PC-9 (cell line): Measurements from ENCODE around the gene SEMA5A. TPM values are rescaled to one million over a fixed set of nuclear protein-coding genes. Genes with fewer than 3 reads are reported as not detected.

Experiments
- BruUV-seq: library from RNA; stranded (reverse); fragments of 400-500 nt; replicated peaks from 2 replicates; lab custom pipeline; 2021; lab: Mats Ljungman, UMichigan
- CTCF ChIA-PET: fragments of 300-600 bp; sonication (Branson Sonifier 250); formaldehyde crosslinking; loops from one replicate; lab custom pipeline; 2022; ENCODE audit warnings: antibody characterized with exemption; lab: Charles Lee
- POLR2A ChIA-PET: fragments of 300-600 bp; sonication (Branson Sonifier 250); formaldehyde crosslinking; loops from one replicate; lab custom pipeline; 2022; ENCODE audit warnings: antibody characterized with exemption; ENCODE audit not compliant: unreplicated experiment; lab: Charles Lee
- DNase-seq, 2 experiments: peaks; one replicate each; pipeline versions ENCODE4 v3.0.0 to v3.0.0-alpha.2; 2015 to 2022; ENCODE audit warnings: mixed read lengths in 1 of 2
- H2AFZ ChIP-seq: fragments of 200-600 bp; sonication (generic); 2 replicates; pipeline ENCODE4 v1.8.1; 2017; ENCODE audit warnings: antibody characterized with exemption
- H3F3A ChIP-seq: fragments of 200-600 bp; sonication (generic); 2 replicates; pipeline ENCODE4 v1.8.1; 2017; ENCODE audit warnings: antibody characterized with exemption, mild to moderate bottlenecking, low read depth; ENCODE audit not compliant: insufficient read depth
- H3K27ac ChIP-seq: fragments of 200-600 bp; sonication (generic); 2 replicates; pipeline ENCODE4 v1.6.1; 2016; ENCODE audit warnings: mixed run types
- H3K27me3 ChIP-seq: fragments of 200-600 bp; sonication (generic); 2 replicates; pipeline ENCODE4 v1.6.1; 2016; ENCODE audit warnings: low read depth, mixed run types; ENCODE audit not compliant: insufficient read depth
- H3K36me3 ChIP-seq: fragments of 200-600 bp; sonication (generic); 2 replicates; pipeline ENCODE4 v1.6.1; 2016; ENCODE audit warnings: low read depth, mixed run types
- H3K4me1 ChIP-seq: fragments of 200-600 bp; sonication (generic); replicated peaks from 2 replicates; pipeline ENCODE4 v1.6.1; 2016; ENCODE audit warnings: mixed run types; ENCODE audit not compliant: insufficient read depth
- H3K4me2 ChIP-seq: fragments of 200-600 bp; sonication (generic); 2 replicates; pipeline ENCODE4 v1.6.1; 2017; ENCODE audit warnings: mixed run types
- H3K4me3 ChIP-seq: fragments of 200-600 bp; sonication (generic); 2 replicates; pipeline ENCODE4 v1.6.1; 2016; ENCODE audit warnings: mixed run types
- H3K79me2 ChIP-seq: fragments of 200-600 bp; sonication (generic); 2 replicates; pipeline ENCODE4 v1.6.1; 2017; ENCODE audit warnings: low read depth, mixed run types
- H3K9me2 ChIP-seq: fragments of 200-600 bp; sonication (generic); 2 replicates; pipeline ENCODE4 v1.8.1; 2017; ENCODE audit warnings: mild to moderate bottlenecking; ENCODE audit not compliant: insufficient read depth
- H3K9me3 ChIP-seq: fragments of 200-600 bp; sonication (generic); 2 replicates; pipeline ENCODE4 v1.8.1; 2016; ENCODE audit warnings: low read depth; ENCODE audit not compliant: insufficient read depth
- H4K20me1 ChIP-seq: fragments of 200-600 bp; sonication (generic); 2 replicates; pipeline ENCODE4 v1.8.1; 2017; ENCODE audit not compliant: insufficient read depth
- CTCF ChIP-seq: fragments of 200-600 bp; sonication (generic); conservative IDR thresholded peaks from 2 replicates; pipeline ENCODE4 v1.6.1; 2017; ENCODE audit warnings: mixed run types, antibody characterized with exemption, mild to moderate bottlenecking, moderate library complexity
- EZH2 ChIP-seq: fragments of 200-600 bp; sonication (generic); IDR thresholded peaks from 2 replicates; pipeline ENCODE4 v1.8.0; 2017; ENCODE audit warnings: antibody characterized with exemption, low read depth
- intact Hi-C: fragments of 100-400 bp; cut with micrococcal nuclease; formaldehyde crosslinking; loops from one replicate; pipeline ENCODE4 v1.10.0; 2022; ENCODE audit not compliant: unreplicated experiment
- total RNA-seq: library from RNA; stranded (reverse); gene quantifications from 2 replicates; pipeline ENCODE4 v1.2.3, GENCODE V29; 2021

SEMA5A gene
- total RNA-seq, 1 experiment from 2014 or later, result not detected

GRCh38 chr5:9245071-9245470 lies 300.8 kb downstream of the SEMA5A start:
- CTCF ChIA-PET, result no interaction called here
- Histone ChIP-seq H3K27me3 (no peaks in the 10 kb centered on the region), H3K4me3 (no peak overlapping the region), H3F3A (peaks cover 2% of the 10 kb centered on the region; the same call in 1 of the 2 replicates), H3K4me2 (no peak overlapping the region), H3K36me3 (no peaks in the 10 kb centered on the region), H3K27ac (no peak overlapping the region), H3K79me2 (no peaks in the 10 kb centered on the region), H2AFZ (no peak overlapping the region), H3K9me3 (no peaks in the 10 kb centered on the region; the same call in 1 of the 2 replicates), H3K4me1 (peaks cover 9% of the 10 kb centered on the region), H4K20me1 (no peaks in the 10 kb centered on the region), H3K9me2 (no peaks in the 10 kb centered on the region)
- intact Hi-C loops, result no loop called here
- BruUV-seq, result no TSS peak
- DNase-seq, result no peak
- POLR2A ChIA-PET, result no interaction called here
- no peak for TF ChIP-seq EZH2
- no peak for TF ChIP-seq CTCF

GRCh38 chr5:9244417-9244816 lies 301.5 kb downstream of the SEMA5A start:
- Histone ChIP-seq H3K4me1 (peaks cover 15% of the 10 kb centered on the region), H4K20me1 (no peaks in the 10 kb centered on the region), H3K36me3 (no peaks in the 10 kb centered on the region), H3K9me3 (no peaks in the 10 kb centered on the region; the same call in 1 of the 2 replicates), H3K27me3 (no peaks in the 10 kb centered on the region), H3K4me3 (no peak overlapping the region), H3K9me2 (no peaks in the 10 kb centered on the region), H3K27ac (no peak overlapping the region), H3K79me2 (no peaks in the 10 kb centered on the region), H3F3A (peaks cover 8% of the 10 kb centered on the region; the same call in 1 of the 2 replicates), H2AFZ (no peak overlapping the region), H3K4me2 (no peak overlapping the region)
- CTCF ChIA-PET, result no interaction called here
- intact Hi-C loops, result no loop called here
- no TSS peak for BruUV-seq
- TF ChIP-seq CTCF (no peak), EZH2 (no peak)
- POLR2A ChIA-PET, result no interaction called here
- no peak for DNase-seq

- no peaks in the 10 kb centered on the region for H3K36me3 ChIP-seq
- H2AFZ ChIP-seq, result no peak overlapping the region
- intact Hi-C loops, result no loop called here
- H4K20me1 ChIP-seq, result no peaks in the 10 kb centered on the region
- no peaks in the 10 kb centered on the region for H3K9me2 ChIP-seq
- peaks cover 27% of the 10 kb centered on the region for H3K4me1 ChIP-seq
- BruUV-seq, result no TSS peak
- H3F3A ChIP-seq, result peaks cover 16% of the 10 kb centered on the region; the same call in 1 of the 2 replicates
- TF ChIP-seq EZH2, result no peak
- TF ChIP-seq CTCF, result no peak
- H3K4me2 ChIP-seq, result no peak overlapping the region
- no peak for DNase-seq
- H3K4me3 ChIP-seq, result no peak overlapping the region
- H3K79me2 ChIP-seq, result no peaks in the 10 kb centered on the region
- CTCF ChIA-PET, result no interaction called here
- H3K27me3 ChIP-seq, result no peaks in the 10 kb centered on the region
- H3K27ac ChIP-seq, result no peak overlapping the region
- no peaks in the 10 kb centered on the region; the same call in 1 of the 2 replicates for H3K9me3 ChIP-seq
- POLR2A ChIA-PET, result no interaction called here
These were observed 304.2 kb downstream of the SEMA5A start for GRCh38 chr5:9241479-9242305.
